ENCODE measurements around the gene CDK5. TPM values are rescaled to one million over a fixed set of nuclear protein-coding genes. Genes with fewer than 3 reads are reported as not detected.

The CDK5 gene
- polyA plus RNA-seq, 2 of the 4 experiments (the other 2 are of a cell fraction): 29.6 to 51.0 TPM

DNA sequence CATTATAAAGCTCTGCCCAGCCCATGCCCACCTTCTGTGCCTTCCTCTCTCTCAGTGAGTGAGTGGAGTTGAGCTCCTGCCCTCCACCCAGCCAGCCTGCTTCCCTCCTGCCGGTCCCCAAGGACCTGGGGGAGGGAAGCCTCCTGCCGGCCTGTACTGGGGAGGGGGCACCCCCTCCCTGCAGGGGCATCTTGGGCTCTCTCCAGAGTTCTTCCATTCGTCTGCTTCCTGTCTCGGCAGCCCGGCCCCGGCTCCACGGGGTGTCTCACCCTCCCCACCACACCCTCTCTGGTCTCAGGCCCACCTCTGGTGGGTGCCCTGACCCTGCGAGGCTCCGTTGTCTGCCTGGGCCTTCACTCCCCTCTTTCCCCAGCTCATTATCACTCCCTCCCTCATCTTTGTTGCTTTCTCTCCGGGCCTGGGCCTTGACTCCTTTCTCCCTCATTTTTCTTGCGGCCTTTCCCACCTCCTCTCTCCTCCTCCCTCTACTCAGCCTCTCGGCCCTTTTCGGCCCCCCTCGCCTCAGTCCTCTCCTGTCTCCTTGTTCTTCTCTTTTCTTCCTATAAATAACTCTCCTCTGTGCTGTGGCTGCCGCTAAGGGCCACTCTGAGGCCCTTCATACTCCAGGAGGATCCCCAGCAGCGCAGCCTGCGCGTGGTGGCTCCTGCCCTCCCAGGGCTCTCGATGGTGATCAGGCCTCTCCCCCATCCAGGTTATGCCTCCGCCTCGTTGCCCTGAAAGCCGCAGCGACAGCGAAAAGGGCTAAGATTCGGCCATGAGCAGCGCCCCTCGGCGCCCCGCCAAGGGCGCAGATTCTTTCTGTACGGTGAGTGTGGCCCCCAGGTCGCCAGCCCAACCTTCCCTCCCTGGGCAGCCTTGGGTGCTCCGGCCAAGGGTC, 3.8 kb upstream of the CDK5 start:
- WGBS (ENCODE audit: missing lambda C conversion rate): 4% methylated on average over 18 of the region's 33 CpGs
- H3K4me1 ChIP-seq: peaks cover 44% of the 10 kb centered on the region
- TF ChIP-seq POLR2A (IDR thresholded peaks at IDR 0.05; ENCODE audit: low read length): peak; percentile 32; the same call in 1 of the 2 replicates
- TF ChIP-seq RNF2 (IDR thresholded peaks at IDR 0.05; ENCODE audit: borderline replicate concordance, low read depth): peak; percentile 38; the same call in 1 of the 2 replicates
- no peak for TF ChIP-seq CBX8 (IDR thresholded peaks at IDR 0.05)
- H3K4me2 ChIP-seq: peak overlapping the region; percentile 92
- DNase-seq (ENCODE audit: low read depth in 1 of 2, low spot score in 1 of 2): peak in 1 of 2 experiments; percentile 60
- peak overlapping the region; percentile 99 for H3K27ac ChIP-seq
- no peak for FAIRE-seq
- POLR2A ChIA-PET: interaction anchor here (0.5 to 2.2 kb wide), 11 partner anchors 9 to 166 kb away, joined by 4 to 20 read pairs (median 6); partner anchors contain the start of genes ABCB8, ABCF2, AGAP3 and FASTK
- peak overlapping the region; percentile 86 for H3K4me3 ChIP-seq
- ATAC-seq: peak; percentile 0 to 2; a peak in 3 of 6 replicates
- H3K9me3 ChIP-seq: no peaks in the 10 kb centered on the region
- CTCF ChIA-PET: interaction anchor here (0.7 to 5.7 kb wide), 15 partner anchors 13 to 97 kb away, joined by 3 to 64 read pairs (median 7); partner anchors contain the start of genes ABCB8, AGAP3 and FASTK

DNA sequence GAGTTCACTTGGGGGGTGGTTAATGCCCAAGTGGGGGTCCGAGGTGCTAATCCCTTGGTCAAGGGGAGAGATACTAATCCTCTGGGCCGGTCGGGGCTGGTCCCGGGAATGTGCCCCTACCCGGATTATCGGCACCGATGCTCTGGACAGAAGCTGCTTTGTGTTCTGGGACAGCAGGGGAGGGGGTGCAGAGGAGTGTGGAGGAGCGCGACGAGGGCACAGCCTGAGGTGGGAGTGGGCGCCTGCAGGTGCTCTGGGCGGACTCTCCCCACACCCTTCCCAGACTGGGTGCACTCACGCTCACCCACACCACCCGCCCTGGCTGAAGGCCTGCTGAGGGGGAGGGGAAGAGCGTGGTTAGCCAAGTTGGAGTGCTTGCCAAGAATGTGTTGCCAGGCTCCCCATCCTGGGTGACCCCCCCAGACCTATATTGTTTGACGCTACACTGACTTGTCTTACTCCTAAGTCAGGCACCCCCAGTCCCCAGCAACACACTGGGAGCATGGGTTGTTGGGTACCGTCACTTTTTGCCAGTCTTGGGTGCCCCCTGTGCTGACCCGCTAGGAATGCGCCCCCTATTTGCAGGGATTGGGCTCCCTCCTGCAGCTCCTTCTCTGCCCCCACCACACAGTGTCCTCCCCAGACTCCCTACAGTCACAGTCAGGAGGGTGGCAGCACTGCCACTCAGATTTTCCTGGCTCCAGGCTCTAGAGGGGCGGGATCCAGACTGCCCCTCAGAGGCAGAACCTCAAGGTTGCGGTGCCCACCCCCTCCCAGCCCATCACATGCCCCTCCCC, 2.9 kb upstream of the CDK5 start:
- Histone ChIP-seq H3K9me3 (no peaks in the 10 kb centered on the region), H3K4me2 (peak overlapping the region; percentile 92), H3K4me3 (peak overlapping the region; percentile 86), H3K27ac (peak overlapping the region; percentile 99), H3K4me1 (peaks cover 44% of the 10 kb centered on the region)
- ChIA-PET CTCF (interaction anchor here (0.7 to 5.7 kb wide), 15 partner anchors 10 to 105 kb away, joined by 3 to 64 read pairs (median 6); partner anchors contain the start of genes ABCB8, AGAP3 and FASTK), POLR2A (interaction anchor here (0.6 to 1.3 kb wide), 3 partner anchors 20 to 166 kb away, joined by 4 to 10 read pairs (median 5); partner anchors contain the start of genes ABCF2 and FASTK)
- peak; percentile 5 to 30 for ATAC-seq
- 0% methylated on average over 13 of the region's 21 CpGs for WGBS (ENCODE audit: missing lambda C conversion rate)
- peak; percentile 79 to 89 for DNase-seq (ENCODE audit: low read depth in 1 of 2, low spot score in 1 of 2)
- peak; percentile 36 for TF ChIP-seq POLR2A (IDR thresholded peaks at IDR 0.05; ENCODE audit: low read length)
- TF ChIP-seq, protein P1, sequence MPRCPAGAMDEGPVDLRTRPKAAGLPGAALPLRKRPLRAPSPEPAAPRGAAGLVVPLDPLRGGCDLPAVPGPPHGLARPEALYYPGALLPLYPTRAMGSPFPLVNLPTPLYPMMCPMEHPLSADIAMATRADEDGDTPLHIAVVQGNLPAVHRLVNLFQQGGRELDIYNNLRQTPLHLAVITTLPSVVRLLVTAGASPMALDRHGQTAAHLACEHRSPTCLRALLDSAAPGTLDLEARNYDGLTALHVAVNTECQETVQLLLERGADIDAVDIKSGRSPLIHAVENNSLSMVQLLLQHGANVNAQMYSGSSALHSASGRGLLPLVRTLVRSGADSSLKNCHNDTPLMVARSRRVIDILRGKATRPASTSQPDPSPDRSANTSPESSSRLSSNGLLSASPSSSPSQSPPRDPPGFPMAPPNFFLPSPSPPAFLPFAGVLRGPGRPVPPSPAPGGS (IDR thresholded peaks at IDR 0.05): 0 out of 3 replicates have a peak, but pooled peaks have one; percentile 27
- TF ChIP-seq FOSL2 (IDR thresholded peaks at IDR 0.05): no peak
- TF ChIP-seq FOSL2 (CRISPR knock-in tag; IDR thresholded peaks at IDR 0.05): peak; percentile 19; the same call in 1 of the 2 replicates
- TF ChIP-seq, protein P2, sequence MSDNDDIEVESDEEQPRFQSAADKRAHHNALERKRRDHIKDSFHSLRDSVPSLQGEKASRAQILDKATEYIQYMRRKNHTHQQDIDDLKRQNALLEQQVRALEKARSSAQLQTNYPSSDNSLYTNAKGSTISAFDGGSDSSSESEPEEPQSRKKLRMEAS (IDR thresholded peaks at IDR 0.05): peak; percentile 58
- 0 out of 2 replicates have a peak, but pooled peaks have one; percentile 48 for TF ChIP-seq HOXB5 (CRISPR knock-in tag; IDR thresholded peaks at IDR 0.05)
- TF ChIP-seq, protein P3, sequence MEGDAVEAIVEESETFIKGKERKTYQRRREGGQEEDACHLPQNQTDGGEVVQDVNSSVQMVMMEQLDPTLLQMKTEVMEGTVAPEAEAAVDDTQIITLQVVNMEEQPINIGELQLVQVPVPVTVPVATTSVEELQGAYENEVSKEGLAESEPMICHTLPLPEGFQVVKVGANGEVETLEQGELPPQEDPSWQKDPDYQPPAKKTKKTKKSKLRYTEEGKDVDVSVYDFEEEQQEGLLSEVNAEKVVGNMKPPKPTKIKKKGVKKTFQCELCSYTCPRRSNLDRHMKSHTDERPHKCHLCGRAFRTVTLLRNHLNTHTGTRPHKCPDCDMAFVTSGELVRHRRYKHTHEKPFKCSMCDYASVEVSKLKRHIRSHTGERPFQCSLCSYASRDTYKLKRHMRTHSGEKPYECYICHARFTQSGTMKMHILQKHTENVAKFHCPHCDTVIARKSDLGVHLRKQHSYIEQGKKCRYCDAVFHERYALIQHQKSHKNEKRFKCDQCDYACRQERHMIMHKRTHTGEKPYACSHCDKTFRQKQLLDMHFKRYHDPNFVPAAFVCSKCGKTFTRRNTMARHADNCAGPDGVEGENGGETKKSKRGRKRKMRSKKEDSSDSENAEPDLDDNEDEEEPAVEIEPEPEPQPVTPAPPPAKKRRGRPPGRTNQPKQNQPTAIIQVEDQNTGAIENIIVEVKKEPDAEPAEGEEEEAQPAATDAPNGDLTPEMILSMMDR (IDR thresholded peaks at IDR 0.05): peak; percentile 42; the same call in 2 of the 3 replicates
- TF ChIP-seq HOXB13 (CRISPR knock-in tag; IDR thresholded peaks at IDR 0.05; ENCODE audit: low read depth): 0 out of 2 replicates have a peak, but pooled peaks have one; percentile 34
- TF ChIP-seq MAFK (IDR thresholded peaks at IDR 0.05; ENCODE audit: partially characterized antibody): no peak
- TF ChIP-seq ZFP36 (IDR thresholded peaks at IDR 0.05; ENCODE audit: borderline replicate concordance, partially characterized antibody): no peak
- no peak for FAIRE-seq

DNA sequence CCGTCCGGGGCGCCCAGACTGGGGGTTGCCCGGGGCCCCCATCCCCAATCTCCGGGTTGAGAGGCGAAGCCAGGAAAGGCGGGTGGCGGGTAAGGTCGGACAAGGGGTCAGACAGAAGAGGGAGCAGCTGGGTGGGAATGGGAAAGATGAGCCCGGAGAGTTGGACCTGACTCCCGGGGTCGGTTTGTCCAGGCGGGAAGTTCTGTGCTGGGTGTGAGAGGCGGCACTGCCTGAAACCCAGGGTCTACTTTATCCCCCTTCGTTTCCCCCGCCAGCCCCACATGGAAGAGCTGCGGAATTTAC, 2.4 kb upstream of the CDK5 start:
- DNase-seq (ENCODE audit: low read depth in 1 of 2, low spot score in 1 of 2) (peak in 1 of 2 experiments; percentile 48), ATAC-seq (peak; percentile 1 to 5; a peak in 2 of 6 replicates), FAIRE-seq (no peak)
- CTCF ChIA-PET: interaction anchor here (0.9 to 5.7 kb wide), 14 partner anchors 9 to 105 kb away, joined by 3 to 64 read pairs (median 6); partner anchors contain the start of genes ABCB8, AGAP3 and FASTK
- POLR2A ChIA-PET: no interaction called here
- WGBS (ENCODE audit: missing lambda C conversion rate): 3% methylated on average over 14 of the region's 17 CpGs
- H3K4me1 ChIP-seq: peaks cover 43% of the 10 kb centered on the region
- H3K9me3 ChIP-seq: no peaks in the 10 kb centered on the region
- peak overlapping the region; percentile 99 for H3K27ac ChIP-seq
- H3K4me2 ChIP-seq: peak overlapping the region; percentile 92
- peak overlapping the region; percentile 86 for H3K4me3 ChIP-seq
- no peak for TF ChIP-seq BHLHE40 (IDR thresholded peaks at IDR 0.05; ENCODE audit: low read depth, low read length)
- no peak for TF ChIP-seq HDAC2 (IDR thresholded peaks at IDR 0.05)
- TF ChIP-seq SMC3 (IDR thresholded peaks at IDR 0.05): no peak
- TF ChIP-seq CBX8 (IDR thresholded peaks at IDR 0.05): no peak
- no peak for TF ChIP-seq HOXB13 (CRISPR knock-in tag; IDR thresholded peaks at IDR 0.05; ENCODE audit: low read depth)
- TF ChIP-seq, protein P3 (IDR thresholded peaks at IDR 0.05): no peak
- TF ChIP-seq, protein P4, sequence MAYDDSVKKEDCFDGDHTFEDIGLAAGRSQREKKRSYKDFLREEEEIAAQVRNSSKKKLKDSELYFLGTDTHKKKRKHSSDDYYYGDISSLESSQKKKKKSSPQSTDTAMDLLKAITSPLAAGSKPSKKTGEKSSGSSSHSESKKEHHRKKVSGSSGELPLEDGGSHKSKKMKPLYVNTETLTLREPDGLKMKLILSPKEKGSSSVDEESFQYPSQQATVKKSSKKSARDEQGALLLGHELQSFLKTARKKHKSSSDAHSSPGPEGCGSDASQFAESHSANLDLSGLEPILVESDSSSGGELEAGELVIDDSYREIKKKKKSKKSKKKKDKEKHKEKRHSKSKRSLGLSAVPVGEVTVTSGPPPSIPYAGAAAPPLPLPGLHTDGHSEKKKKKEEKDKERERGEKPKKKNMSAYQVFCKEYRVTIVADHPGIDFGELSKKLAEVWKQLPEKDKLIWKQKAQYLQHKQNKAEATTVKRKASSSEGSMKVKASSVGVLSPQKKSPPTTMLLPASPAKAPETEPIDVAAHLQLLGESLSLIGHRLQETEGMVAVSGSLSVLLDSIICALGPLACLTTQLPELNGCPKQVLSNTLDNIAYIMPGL (CRISPR knock-in tag; IDR thresholded peaks at IDR 0.05; ENCODE audit: borderline replicate concordance): no peak
- no peak for TF ChIP-seq ZC3H11A (IDR thresholded peaks at IDR 0.05)
- TF ChIP-seq RARB (CRISPR knock-in tag; IDR thresholded peaks at IDR 0.05): no peak
- no peak for TF ChIP-seq ESRRA (IDR thresholded peaks at IDR 0.05; ENCODE audit: borderline replicate concordance, low read length)
- no peak for TF ChIP-seq PHF8 (IDR thresholded peaks at IDR 0.05; ENCODE audit: borderline replicate concordance, low read depth)
- no peak for TF ChIP-seq ZFP36 (IDR thresholded peaks at IDR 0.05; ENCODE audit: borderline replicate concordance, partially characterized antibody)
- no peak for TF ChIP-seq SREBF2 (IDR thresholded peaks at IDR 0.05)
- TF ChIP-seq RCOR1 (IDR thresholded peaks at IDR 0.05; ENCODE audit: low read depth, low read length): no peak

All from A549 (cell line).